OCI-LY7 (cell line): ENCODE results near the gene GAPDHS.

ENCODE experiments used
- CTCF ChIP-seq: fragments of 200-600 bp; sonication (generic); conservative IDR thresholded peaks from 2 replicates; pipeline ENCODE4 v1.5.1; 2014; ENCODE audit warnings: mild to moderate bottlenecking, antibody characterized with exemption, low read length, moderate library complexity, mixed read lengths
- EZH2phosphoT487 ChIP-seq: fragments of 200-600 bp; sonication (generic); IDR thresholded peaks from 2 replicates; pipeline ENCODE4 v1.6.1; 2018; ENCODE audit warnings: low read depth, borderline replicate concordance, mild to moderate bottlenecking, mixed run types, antibody characterized with exemption, low read length, moderate library complexity, mixed read lengths

- TF ChIP-seq CTCF, result no peak
- no peak for TF ChIP-seq EZH2phosphoT487
Observed at GRCh38 chr19:35517342-35517741, 15.9 kb upstream of the GAPDHS start.
